HL-60 (cell line): ENCODE results near the gene CD38.
A peak's percentile ranks its signal among the peaks of the same experiment; 100 is the strongest.

ENCODE experiments used
- DNase-seq, 2 experiments: peaks; one replicate each; pipeline ENCODE4 v3.0.0-alpha.2; 2010 to 2020; ENCODE audit warnings: low read depth in 1 of 2, low spot score in 1 of 2
- H3K27ac ChIP-seq: fragments of 250-450 bp; sonication (Bioruptor Pico); replicated peaks from 2 replicates; pipeline ENCODE4 v1.5.1; 2020; ENCODE audit warnings: mild to moderate bottlenecking, moderate library complexity
- H3K27me3 ChIP-seq: fragments of 250-450 bp; sonication (Bioruptor Pico); 2 replicates; pipeline ENCODE4 v1.5.1; 2021; ENCODE audit warnings: mild to moderate bottlenecking, moderate library complexity; ENCODE audit not compliant: insufficient read depth, poor library complexity, severe bottlenecking
- H3K4me3 ChIP-seq: replicated peaks from 2 replicates; pipeline ENCODE4 v1.5.1; 2011; ENCODE audit warnings: mild to moderate bottlenecking, control low read depth, low read length; ENCODE audit not compliant: insufficient read depth
- GABPA ChIP-seq: IDR thresholded peaks from 2 replicates; pipeline ENCODE4 v1.6.1; 2012; ENCODE audit warnings: low read depth
- POLR2AphosphoS5 ChIP-seq: IDR thresholded peaks from 2 replicates; pipeline ENCODE4 v1.6.1; 2012; ENCODE audit warnings: low read depth
- REST ChIP-seq: IDR thresholded peaks from 2 replicates; pipeline ENCODE4 v1.6.1; 2012; ENCODE audit warnings: low read depth; ENCODE audit not compliant: insufficient replicate concordance
- SPI1 ChIP-seq: IDR thresholded peaks from 2 replicates; pipeline ENCODE4 v1.6.1; 2012; ENCODE audit warnings: low read depth, mild to moderate bottlenecking, borderline replicate concordance
- TF ChIP-seq, protein P1 (sequence below): IDR thresholded peaks from one replicate; pipeline ENCODE4 v1.5.1; 2011; ENCODE audit warnings: low read length, control low read depth, inconsistent platforms; ENCODE audit not compliant: insufficient read depth

Gene CD38

DNA sequence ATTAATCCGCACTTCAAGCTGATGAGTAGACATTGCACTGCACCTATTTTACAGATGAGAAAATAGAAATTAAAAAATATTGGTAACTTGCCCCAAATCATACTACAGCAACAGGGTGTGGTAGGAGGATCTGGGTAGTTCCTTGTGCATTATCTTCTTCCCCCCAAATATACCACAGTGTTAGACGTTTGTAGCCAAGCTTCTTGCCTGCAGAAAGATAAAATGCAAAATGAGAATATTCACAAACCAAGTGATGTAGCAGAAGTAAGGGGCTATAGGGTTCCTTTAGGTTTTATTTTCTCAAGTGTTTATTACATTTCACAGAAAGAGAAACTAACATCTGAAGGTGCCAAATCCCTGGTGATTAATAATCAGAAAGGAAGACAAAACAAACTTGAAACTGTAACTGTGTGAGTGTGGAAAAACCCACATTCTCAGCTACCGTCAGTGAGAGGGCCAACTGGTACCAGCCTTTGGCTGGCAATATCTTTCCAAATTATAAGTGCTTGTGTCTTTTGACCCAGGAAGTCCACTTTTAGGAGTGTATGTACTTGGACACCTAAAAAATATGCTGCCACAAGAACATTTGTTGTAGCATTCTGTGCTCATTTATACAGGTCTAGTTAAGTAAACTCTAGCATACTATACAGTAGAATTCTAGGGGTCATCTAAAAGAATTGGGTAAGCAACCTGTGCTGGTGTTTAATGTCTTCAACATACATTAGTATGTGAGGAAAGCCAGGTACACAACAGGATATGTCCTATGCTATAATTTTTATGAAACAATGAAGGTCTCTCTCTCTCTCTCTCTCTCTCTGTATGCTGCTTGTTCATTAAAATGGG is 6.7 kb upstream of the CD38 start:
- no peak for TF ChIP-seq REST
- no peak for TF ChIP-seq GABPA
- TF ChIP-seq, protein P1, sequence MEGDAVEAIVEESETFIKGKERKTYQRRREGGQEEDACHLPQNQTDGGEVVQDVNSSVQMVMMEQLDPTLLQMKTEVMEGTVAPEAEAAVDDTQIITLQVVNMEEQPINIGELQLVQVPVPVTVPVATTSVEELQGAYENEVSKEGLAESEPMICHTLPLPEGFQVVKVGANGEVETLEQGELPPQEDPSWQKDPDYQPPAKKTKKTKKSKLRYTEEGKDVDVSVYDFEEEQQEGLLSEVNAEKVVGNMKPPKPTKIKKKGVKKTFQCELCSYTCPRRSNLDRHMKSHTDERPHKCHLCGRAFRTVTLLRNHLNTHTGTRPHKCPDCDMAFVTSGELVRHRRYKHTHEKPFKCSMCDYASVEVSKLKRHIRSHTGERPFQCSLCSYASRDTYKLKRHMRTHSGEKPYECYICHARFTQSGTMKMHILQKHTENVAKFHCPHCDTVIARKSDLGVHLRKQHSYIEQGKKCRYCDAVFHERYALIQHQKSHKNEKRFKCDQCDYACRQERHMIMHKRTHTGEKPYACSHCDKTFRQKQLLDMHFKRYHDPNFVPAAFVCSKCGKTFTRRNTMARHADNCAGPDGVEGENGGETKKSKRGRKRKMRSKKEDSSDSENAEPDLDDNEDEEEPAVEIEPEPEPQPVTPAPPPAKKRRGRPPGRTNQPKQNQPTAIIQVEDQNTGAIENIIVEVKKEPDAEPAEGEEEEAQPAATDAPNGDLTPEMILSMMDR = no peak
- TF ChIP-seq SPI1 = no peak
- no peak for TF ChIP-seq POLR2AphosphoS5
- no peak overlapping the region for H3K4me3 ChIP-seq
- H3K27ac ChIP-seq = no peak overlapping the region
- H3K27me3 ChIP-seq = no peaks in the 10 kb centered on the region
- no peak for DNase-seq

- H3K27ac ChIP-seq = no peak overlapping the region
- no peak overlapping the region for H3K4me3 ChIP-seq
- no peak for DNase-seq
- TF ChIP-seq SPI1 = no peak
- TF ChIP-seq POLR2AphosphoS5 = no peak
- TF ChIP-seq REST = no peak
- TF ChIP-seq, protein P1 = no peak
- no peak for TF ChIP-seq GABPA
- H3K27me3 ChIP-seq = no peaks in the 10 kb centered on the region
These were observed 4.1 kb upstream of the CD38 start for GRCh38 chr4:15774020-15774420.

- H3K4me3 ChIP-seq = no peak overlapping the region
- peak in 1 of 2 experiments; percentile 20 for DNase-seq
- TF ChIP-seq, protein P1 = no peak
- TF ChIP-seq POLR2AphosphoS5 (no peak), REST (no peak), SPI1 (no peak), GABPA (no peak)
- no peaks in the 10 kb centered on the region for H3K27me3 ChIP-seq
- no peak overlapping the region for H3K27ac ChIP-seq
These were observed 1.1 kb upstream of the CD38 start for GRCh38 chr4:15776871-15777648.
